ENCODE results near the gene GTSE1. TPM values are rescaled to one million over a fixed set of nuclear protein-coding genes. Genes with fewer than 3 reads are reported as not detected.

The GTSE1 gene
- total RNA-seq = 46.1 and 47.7 TPM in 2 replicates

- peaks cover 51% of the 10 kb centered on the region for H3K36me3 Mint-ChIP-seq (ENCODE audit: low read depth)
- intact Hi-C loops (cut with micrococcal nuclease) = loop anchor here (1.0 to 5.0 kb wide), 5 partner anchors 46 to 284 kb away; partner anchors contain the start of genes CDPF1 and PPARA
- peak within 1 kb of the TSS; percentile 91 for H3K4me3 Mint-ChIP-seq (ENCODE audit: low read depth)
- H3K27me3 Mint-ChIP-seq (ENCODE audit: low read depth) = no peaks in the 10 kb centered on the region
- H3K4me1 Mint-ChIP-seq (ENCODE audit: low read depth) = peaks cover 39% of the 10 kb centered on the region
- DNase-seq (ENCODE audit: low spot score) = peak; percentile 98
- peak within 1 kb of the TSS; percentile 86 for H3K27ac Mint-ChIP-seq
- H3K9me3 Mint-ChIP-seq = no peaks in the 10 kb centered on the region
Observed at GRCh38 chr22:46296257-46297150, at the start of gene GTSE1. TSS of gene GTSE1 (plus strand) at chr22:46296870. CDS start at chr22:46297401, 531 bp downstream.

- H3K4me3 Mint-ChIP-seq (ENCODE audit: low read depth) = no peak overlapping the region
- intact Hi-C loops (cut with micrococcal nuclease) = no loop called here
- peaks cover 18% of the 10 kb centered on the region for H3K4me1 Mint-ChIP-seq (ENCODE audit: low read depth)
- H3K27ac Mint-ChIP-seq = no peak overlapping the region
- H3K36me3 Mint-ChIP-seq (ENCODE audit: low read depth) = peaks cover 18% of the 10 kb centered on the region
- no peak for DNase-seq (ENCODE audit: low spot score)
- H3K9me3 Mint-ChIP-seq = no peaks in the 10 kb centered on the region
- H3K27me3 Mint-ChIP-seq (ENCODE audit: low read depth) = no peaks in the 10 kb centered on the region
Observed at GRCh38 chr22:46247443-46247975, 49.2 kb upstream of the GTSE1 start.

GRCh38 chr22:46250035-46250782 lies 46.5 kb upstream of the GTSE1 start, which contains the start of gene CDPF1:
TSS of gene CDPF1 (minus strand) at chr22:46250293. CDS start at chr22:46248284, 2,009 bp downstream.
- H3K27me3 Mint-ChIP-seq (ENCODE audit: low read depth) = no peaks in the 10 kb centered on the region
- H3K9me3 Mint-ChIP-seq = no peaks in the 10 kb centered on the region
- peak within 1 kb of the TSS; percentile 84 for H3K27ac Mint-ChIP-seq
- peaks cover 10% of the 10 kb centered on the region for H3K36me3 Mint-ChIP-seq (ENCODE audit: low read depth)
- H3K4me1 Mint-ChIP-seq (ENCODE audit: low read depth) = peaks cover 30% of the 10 kb centered on the region
- H3K4me3 Mint-ChIP-seq (ENCODE audit: low read depth) = peak within 1 kb of the TSS; percentile 79
- DNase-seq (ENCODE audit: low spot score) = peak; percentile 91
- intact Hi-C loops (cut with micrococcal nuclease) = loop anchor here (1.0 to 5.0 kb wide), 3 partner anchors 47 to 237 kb away; partner anchors contain the start of genes GTSE1 and PPARA

GRCh38 chr22:46250783-46251125 lies 45.9 kb upstream of the GTSE1 start:
- H3K27ac Mint-ChIP-seq = peak overlapping the region; percentile 84
- no peaks in the 10 kb centered on the region for H3K27me3 Mint-ChIP-seq (ENCODE audit: low read depth)
- peak overlapping the region; percentile 79 for H3K4me3 Mint-ChIP-seq (ENCODE audit: low read depth)
- peaks cover 7% of the 10 kb centered on the region for H3K36me3 Mint-ChIP-seq (ENCODE audit: low read depth)
- H3K4me1 Mint-ChIP-seq (ENCODE audit: low read depth) = peaks cover 30% of the 10 kb centered on the region
- H3K9me3 Mint-ChIP-seq = no peaks in the 10 kb centered on the region
- DNase-seq (ENCODE audit: low spot score) = no peak
- intact Hi-C loops (cut with micrococcal nuclease) = loop anchor here (1.0 to 5.0 kb wide), 3 partner anchors 46 to 237 kb away; partner anchors contain the start of genes GTSE1 and PPARA

GRCh38 chr22:46251266-46251665 lies 45.4 kb upstream of the GTSE1 start:
- Mint-ChIP-seq H3K27ac (peak overlapping the region; percentile 84), H3K4me1 (ENCODE audit: low read depth) (peaks cover 32% of the 10 kb centered on the region), H3K27me3 (ENCODE audit: low read depth) (peaks cover 1% of the 10 kb centered on the region), H3K4me3 (ENCODE audit: low read depth) (peak overlapping the region; percentile 79), H3K9me3 (no peaks in the 10 kb centered on the region), H3K36me3 (ENCODE audit: low read depth) (peaks cover 5% of the 10 kb centered on the region)
- intact Hi-C loops (cut with micrococcal nuclease) = loop anchor here (2.0 to 5.0 kb wide), 2 partner anchors 46 to 99 kb away; partner anchors contain the start of genes GTSE1 and PPARA
- DNase-seq (ENCODE audit: low spot score) = no peak

GRCh38 chr22:46251816-46252380 lies 44.8 kb upstream of the GTSE1 start:
- Mint-ChIP-seq H3K9me3 (no peaks in the 10 kb centered on the region), H3K36me3 (ENCODE audit: low read depth) (peaks cover 5% of the 10 kb centered on the region), H3K27ac (peak overlapping the region; percentile 84), H3K4me1 (ENCODE audit: low read depth) (peaks cover 34% of the 10 kb centered on the region), H3K27me3 (ENCODE audit: low read depth) (peaks cover 7% of the 10 kb centered on the region), H3K4me3 (ENCODE audit: low read depth) (peak overlapping the region; percentile 79)
- intact Hi-C loops (cut with micrococcal nuclease) = loop anchor here (2.0 to 5.0 kb wide), 2 partner anchors 45 to 100 kb away; partner anchors contain the start of genes GTSE1 and PPARA
- DNase-seq (ENCODE audit: low spot score) = no peak

- H3K27me3 Mint-ChIP-seq (ENCODE audit: low read depth) = peaks cover 51% of the 10 kb centered on the region
- no peak overlapping the region for H3K4me3 Mint-ChIP-seq (ENCODE audit: low read depth)
- H3K27ac Mint-ChIP-seq = no peak overlapping the region
- peaks cover 24% of the 10 kb centered on the region for H3K4me1 Mint-ChIP-seq (ENCODE audit: low read depth)
- intact Hi-C loops (cut with micrococcal nuclease) = no loop called here
- no peak for DNase-seq (ENCODE audit: low spot score)
- H3K9me3 Mint-ChIP-seq = no peaks in the 10 kb centered on the region
- peaks cover 5% of the 10 kb centered on the region for H3K36me3 Mint-ChIP-seq (ENCODE audit: low read depth)
Observed at GRCh38 chr22:46256358-46256958, 40.2 kb upstream of the GTSE1 start.

GRCh38 chr22:46259374-46259773 lies 37.3 kb upstream of the GTSE1 start:
- Mint-ChIP-seq H3K4me3 (ENCODE audit: low read depth) (no peak overlapping the region), H3K36me3 (ENCODE audit: low read depth) (peaks cover 15% of the 10 kb centered on the region), H3K9me3 (peaks cover 10% of the 10 kb centered on the region), H3K4me1 (ENCODE audit: low read depth) (peaks cover 9% of the 10 kb centered on the region), H3K27ac (no peak overlapping the region), H3K27me3 (ENCODE audit: low read depth) (peaks cover 74% of the 10 kb centered on the region)
- DNase-seq (ENCODE audit: low spot score) = no peak
- intact Hi-C loops (cut with micrococcal nuclease) = no loop called here

- peaks cover 14% of the 10 kb centered on the region for H3K36me3 Mint-ChIP-seq (ENCODE audit: low read depth)
- H3K4me3 Mint-ChIP-seq (ENCODE audit: low read depth) = no peak overlapping the region
- intact Hi-C loops (cut with micrococcal nuclease) = no loop called here
- H3K4me1 Mint-ChIP-seq (ENCODE audit: low read depth) = peaks cover 5% of the 10 kb centered on the region
- no peak for DNase-seq (ENCODE audit: low spot score)
- H3K27me3 Mint-ChIP-seq (ENCODE audit: low read depth) = peaks cover 76% of the 10 kb centered on the region
- H3K27ac Mint-ChIP-seq = no peak overlapping the region
- H3K9me3 Mint-ChIP-seq = peaks cover 12% of the 10 kb centered on the region
Observed at GRCh38 chr22:46260038-46260437, 36.6 kb upstream of the GTSE1 start.

GRCh38 chr22:46262449-46263215 lies 34.0 kb upstream of the GTSE1 start:
- Mint-ChIP-seq H3K4me3 (ENCODE audit: low read depth) (no peak overlapping the region), H3K36me3 (ENCODE audit: low read depth) (peaks cover 26% of the 10 kb centered on the region), H3K27me3 (ENCODE audit: low read depth) (peaks cover 79% of the 10 kb centered on the region), H3K4me1 (ENCODE audit: low read depth) (peaks cover 7% of the 10 kb centered on the region), H3K27ac (no peak overlapping the region), H3K9me3 (peaks cover 21% of the 10 kb centered on the region)
- intact Hi-C loops (cut with micrococcal nuclease) = no loop called here
- DNase-seq (ENCODE audit: low spot score) = no peak

GRCh38 chr22:46263216-46263590 lies 33.5 kb upstream of the GTSE1 start, which contains the start of gene PKDREJ:
TSS of gene PKDREJ (minus strand) at chr22:46263343. CDS start at chr22:46263322, 21 bp downstream.
- Mint-ChIP-seq H3K36me3 (ENCODE audit: low read depth) (peaks cover 26% of the 10 kb centered on the region), H3K9me3 (peaks cover 21% of the 10 kb centered on the region), H3K27ac (no peak within 1 kb of the TSS), H3K4me1 (ENCODE audit: low read depth) (peaks cover 7% of the 10 kb centered on the region), H3K4me3 (ENCODE audit: low read depth) (peak within 1 kb of the TSS; percentile 30), H3K27me3 (ENCODE audit: low read depth) (peaks cover 73% of the 10 kb centered on the region)
- DNase-seq (ENCODE audit: low spot score) = no peak
- intact Hi-C loops (cut with micrococcal nuclease) = no loop called here
